ENCODE data around the gene PIGV.

PIGV gene

GRCh38 chr1:26787706-26788514 is at the start of gene PIGV:
Gene PIGV, plus strand, starts transcription at chr1:26787950. Its CDS starts 2,866 bp downstream, at chr1:26790816.
- DNase-seq (ENCODE audit: low spot score), result peak; percentile 93

DNA sequence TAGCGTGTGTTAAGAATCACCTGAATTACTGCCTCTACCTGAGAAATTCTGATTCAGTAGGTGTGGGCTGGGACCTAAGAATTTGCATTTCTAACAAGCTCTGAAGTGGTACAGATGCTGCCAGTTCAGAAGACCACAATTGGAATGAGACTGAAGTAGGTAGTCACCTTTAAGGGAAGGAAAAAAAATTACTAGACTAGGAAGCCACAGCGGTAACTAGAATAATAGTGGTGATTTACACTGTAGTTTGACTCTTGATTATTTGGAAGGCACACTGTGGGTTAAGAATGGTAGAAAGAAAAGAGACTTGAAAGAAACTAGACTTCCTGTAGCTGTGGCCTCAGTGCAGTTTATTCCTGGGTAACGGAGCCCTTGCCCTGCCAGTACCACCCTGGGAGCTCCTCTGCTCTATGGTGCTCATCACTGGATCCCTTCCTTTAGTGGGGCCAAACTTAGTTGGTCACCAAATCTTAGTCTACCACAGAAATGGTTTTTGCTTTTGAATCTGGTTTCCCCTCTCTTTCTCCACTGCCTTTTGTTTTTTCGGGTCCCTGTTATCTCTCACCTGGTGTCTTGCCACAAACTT is 48.3 kb upstream of the PIGV start:
- DNase-seq (ENCODE audit: low spot score), result no peak

DNA sequence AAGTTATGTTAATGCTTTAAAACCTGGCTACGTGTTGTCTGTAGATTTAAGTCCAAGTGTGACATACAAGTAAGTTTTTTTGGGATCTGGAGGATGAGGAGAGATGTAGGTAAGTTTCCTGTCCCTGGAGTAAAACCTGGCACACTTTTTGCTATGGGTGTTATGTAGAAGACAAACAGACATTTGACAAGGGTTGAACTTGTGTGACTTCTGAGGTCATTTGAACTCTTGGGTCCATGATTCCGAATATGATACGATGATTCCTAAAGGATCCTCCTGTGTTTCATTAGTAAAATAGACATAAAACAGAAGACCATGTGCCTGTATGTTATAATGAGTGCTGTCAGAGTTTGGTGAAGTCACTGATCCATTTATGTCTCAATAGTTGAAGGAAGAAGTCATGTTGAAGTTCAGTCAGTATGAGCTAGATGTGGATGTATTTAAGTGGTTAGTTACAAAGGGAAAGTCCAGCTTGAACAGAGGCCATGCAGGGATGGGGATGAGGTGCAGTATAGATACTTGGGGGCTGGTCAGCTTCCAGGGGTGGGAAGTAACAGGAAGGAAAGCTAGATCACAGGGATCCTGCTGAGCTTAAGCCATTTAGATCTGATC is 47.6 kb upstream of the PIGV start:
- no peak for DNase-seq (ENCODE audit: low spot score)

DNA sequence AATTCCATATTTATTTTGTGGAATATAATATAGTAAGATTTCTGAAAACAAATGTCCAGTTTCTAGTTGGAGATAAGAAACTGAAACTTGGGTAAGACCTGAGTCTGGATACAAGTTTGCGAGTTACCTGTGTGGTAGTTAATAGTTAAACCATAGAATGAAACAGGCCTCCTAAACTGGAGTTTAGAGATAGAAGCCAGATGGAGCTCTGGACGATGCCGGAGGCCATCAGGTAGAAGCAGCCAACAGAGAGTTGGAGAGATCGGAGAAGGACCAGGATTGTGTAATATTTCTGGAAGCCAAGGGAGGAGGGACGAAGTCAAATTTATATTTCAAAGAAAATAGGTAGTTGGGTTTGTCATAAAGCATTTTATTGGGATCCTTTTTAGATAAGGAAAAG is 46.8 kb upstream of the PIGV start:
- no peak for DNase-seq (ENCODE audit: low spot score)

- DNase-seq (ENCODE audit: low spot score), result no peak
These were observed 44.2 kb upstream of the PIGV start for GRCh38 chr1:26743426-26744059.

DNA sequence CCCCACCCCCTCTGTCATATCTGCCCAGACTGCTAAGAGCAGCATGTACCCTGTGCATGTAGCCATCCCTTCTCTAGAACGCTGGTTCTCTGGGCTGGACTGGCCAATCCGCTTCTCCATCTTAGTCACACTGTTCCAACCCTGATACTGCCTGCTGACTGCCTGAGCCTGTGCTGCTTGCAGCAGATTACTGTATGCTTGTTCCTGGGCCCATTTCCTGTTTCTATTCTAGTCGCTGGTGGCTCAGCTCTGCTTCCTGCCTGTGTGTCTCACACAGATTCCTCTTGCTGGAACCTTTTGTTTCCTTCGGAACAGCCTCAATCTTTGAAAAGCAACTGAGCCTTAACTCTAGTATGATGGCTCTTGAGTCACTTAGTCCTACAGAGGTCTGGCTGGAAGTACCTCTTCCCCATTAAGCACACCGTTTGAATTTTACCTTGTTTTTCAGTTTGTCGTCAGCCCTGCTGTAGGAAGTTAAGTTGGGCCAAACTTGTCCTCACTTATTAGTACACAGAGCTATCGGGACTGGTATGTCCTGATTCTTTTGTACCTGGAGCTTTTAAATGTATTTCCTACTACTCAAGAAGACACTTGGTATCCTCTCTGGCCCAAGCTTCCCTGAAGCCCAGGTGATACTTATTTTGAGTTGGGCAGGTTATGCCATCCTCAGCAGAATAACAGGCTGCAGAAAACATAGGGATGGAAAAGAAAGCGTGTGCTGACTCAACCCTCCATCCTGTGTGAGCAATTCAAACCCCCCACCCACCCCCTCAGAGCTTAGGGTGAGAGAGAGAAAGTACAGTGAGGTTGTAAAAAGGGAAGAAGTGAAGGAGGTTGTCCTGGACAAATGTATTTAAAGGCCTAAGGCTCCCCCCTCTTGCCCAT is 43.4 kb upstream of the PIGV start:
- DNase-seq (ENCODE audit: low spot score), result peak; percentile 72

DNA sequence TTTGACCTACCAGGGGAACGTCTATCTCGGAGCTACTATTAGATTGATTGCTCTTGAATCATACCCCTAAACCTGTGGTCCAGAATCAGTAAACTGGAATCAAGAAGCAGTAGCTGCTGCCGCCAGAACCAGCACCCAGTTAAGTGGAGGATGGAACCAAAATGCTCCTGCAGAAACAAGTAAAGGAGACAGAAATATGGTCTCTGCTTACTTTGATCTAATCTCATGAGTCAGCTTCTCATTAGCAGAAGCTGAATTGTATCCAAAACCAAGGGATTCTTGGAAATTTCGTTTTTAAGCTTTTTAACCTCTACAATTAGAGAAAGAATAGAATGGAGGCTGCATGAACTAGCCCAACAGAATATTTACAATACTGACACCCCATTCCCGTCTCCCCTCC is 42.6 kb upstream of the PIGV start:
- no peak for DNase-seq (ENCODE audit: low spot score)

DNA sequence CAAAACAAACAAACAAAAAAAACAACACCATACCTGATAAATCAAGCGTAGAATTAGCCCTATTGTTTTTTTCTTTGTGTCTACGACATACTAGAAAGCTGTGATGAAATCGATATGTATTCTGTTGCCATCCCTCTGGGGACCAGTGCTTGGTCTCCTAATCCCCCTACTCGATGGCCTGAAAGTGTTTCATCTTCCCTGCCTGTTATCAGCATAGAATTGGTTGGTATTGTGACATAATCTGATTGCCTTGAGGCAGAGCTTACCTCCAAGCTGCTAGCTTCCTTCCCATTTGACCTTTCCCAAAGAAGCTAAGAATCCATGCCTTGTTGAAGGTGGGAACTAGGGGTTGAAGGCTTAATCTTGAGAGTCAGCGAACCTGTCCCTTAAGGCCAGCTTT is 40.7 kb upstream of the PIGV start:
- DNase-seq (ENCODE audit: low spot score), result no peak

- no peak for DNase-seq (ENCODE audit: low spot score)
These were observed 39.4 kb upstream of the PIGV start for GRCh38 chr1:26748351-26748750.

DNA sequence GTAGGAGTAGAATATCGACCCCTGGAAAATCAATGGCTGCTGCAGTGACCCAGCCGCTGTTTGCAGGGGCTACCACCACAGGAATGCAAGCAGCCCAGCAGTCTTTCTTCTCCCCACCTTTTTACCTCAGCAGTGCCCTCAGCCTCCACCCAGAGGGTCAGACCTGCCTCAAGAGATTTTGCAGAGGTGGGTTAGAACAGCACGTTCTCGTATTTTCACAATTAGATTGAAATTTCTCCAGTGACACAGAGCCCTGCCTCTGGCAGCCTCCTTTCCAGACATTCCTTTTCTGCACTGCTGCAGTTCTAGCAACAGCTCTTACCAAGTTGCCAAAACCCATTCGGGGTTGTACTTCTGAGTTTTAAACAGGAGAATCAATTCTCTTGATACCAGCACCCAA is 38.3 kb upstream of the PIGV start:
- no peak for DNase-seq (ENCODE audit: low spot score)

- peak; percentile 35 for DNase-seq (ENCODE audit: low spot score)
These were observed 37.3 kb upstream of the PIGV start for GRCh38 chr1:26750428-26750827.

GRCh38 chr1:26752519-26752918 is 35.2 kb upstream of the PIGV start:
- no peak for DNase-seq (ENCODE audit: low spot score)

DNA sequence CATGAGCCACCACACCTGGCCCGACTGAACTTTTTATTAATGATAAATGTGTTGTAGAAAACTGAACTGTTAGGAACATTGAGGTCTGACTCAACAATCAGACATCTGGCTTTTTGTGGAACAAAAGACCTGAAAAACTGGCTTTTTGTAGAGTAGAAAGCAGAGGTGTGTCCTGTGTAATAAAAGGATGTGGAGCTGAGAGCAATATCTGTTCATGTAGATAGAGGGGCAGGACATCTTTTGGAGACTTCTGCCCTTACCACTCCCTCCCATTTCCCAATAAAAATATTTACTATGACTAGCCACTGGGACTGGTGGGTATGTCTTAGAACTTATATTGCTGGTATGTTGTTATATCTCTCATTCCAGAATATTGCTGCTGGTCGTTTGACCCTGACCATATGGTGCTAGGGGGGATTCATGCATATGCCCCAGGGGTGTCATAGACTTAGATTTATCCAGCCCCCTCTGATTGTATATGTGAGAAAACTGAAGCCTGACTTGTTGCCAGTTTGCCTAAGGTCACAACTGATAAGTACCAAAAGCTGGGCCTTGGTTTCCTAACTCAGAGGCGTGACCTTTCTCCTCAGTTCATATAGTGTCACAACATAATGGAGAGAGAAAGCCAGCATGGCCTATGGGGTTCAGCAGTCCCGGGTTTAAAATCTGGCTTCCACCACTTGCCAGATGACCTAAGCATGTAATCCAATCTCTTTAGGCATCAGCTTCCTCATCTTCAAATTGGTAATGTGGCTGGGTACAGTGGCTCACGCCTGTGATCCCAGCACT is 33.5 kb upstream of the PIGV start:
- DNase-seq (ENCODE audit: low spot score), result no peak

GRCh38 chr1:26758358-26758757 is 29.4 kb upstream of the PIGV start:
- no peak for DNase-seq (ENCODE audit: low spot score)

- DNase-seq (ENCODE audit: low spot score), result no peak
These were observed 28.2 kb upstream of the PIGV start for GRCh38 chr1:26759531-26759930.

DNA sequence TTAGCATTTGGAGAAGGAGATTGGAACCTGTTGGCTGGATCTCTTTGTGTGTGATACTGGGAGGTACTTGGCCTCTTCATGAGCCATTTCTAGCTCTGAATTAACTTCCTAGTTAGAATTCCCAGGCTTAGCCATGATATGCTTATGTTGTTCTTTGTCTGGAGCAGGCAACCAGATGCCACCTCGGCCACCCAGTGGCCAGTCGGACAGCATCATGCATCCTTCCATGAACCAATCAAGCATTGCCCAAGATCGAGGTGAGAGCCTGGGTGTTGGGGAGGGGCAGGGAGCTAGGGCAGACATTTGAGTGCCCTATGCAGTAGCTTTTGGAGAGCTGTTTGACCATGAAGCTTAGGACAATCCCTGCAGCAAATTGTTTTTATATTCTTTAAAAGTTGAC is 26.5 kb upstream of the PIGV start:
- DNase-seq (ENCODE audit: low spot score), result no peak

DNA sequence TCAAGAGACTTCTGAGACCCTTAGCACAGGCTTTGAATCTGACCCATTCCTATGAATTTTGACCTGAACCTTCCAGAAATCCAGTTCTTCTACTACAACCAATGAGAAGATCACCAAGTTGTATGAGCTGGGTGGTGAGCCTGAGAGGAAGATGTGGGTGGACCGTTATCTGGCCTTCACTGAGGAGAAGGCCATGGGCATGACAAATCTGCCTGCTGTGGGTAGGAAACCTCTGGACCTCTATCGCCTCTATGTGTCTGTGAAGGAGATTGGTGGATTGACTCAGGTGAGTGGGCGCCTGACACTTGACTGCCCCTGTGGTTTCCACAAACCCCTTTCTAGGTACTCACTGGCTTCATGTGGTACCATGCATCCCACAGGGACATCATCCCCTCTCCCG is 20.0 kb upstream of the PIGV start:
- no peak for DNase-seq (ENCODE audit: low spot score)

- DNase-seq (ENCODE audit: low spot score), result no peak
These were observed 19.0 kb upstream of the PIGV start for GRCh38 chr1:26768755-26769154.

DNA sequence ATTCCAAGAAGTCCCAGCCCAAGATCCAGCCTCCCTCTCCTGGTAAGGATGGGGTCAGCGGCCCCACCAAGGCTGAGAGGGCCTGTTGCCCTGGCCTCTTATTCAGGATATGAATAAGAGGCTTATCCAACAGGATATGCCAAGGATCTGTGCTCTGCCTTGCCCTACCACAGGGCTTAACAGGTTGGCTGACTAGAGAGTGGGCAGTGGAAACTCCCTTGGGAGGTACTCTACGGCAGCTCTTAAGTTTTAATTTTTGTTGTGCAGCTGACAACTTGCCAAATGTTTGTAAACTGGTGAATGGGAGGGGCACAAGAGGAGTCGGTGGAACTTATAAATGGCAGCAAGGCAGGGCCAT is 16.5 kb upstream of the PIGV start:
- DNase-seq (ENCODE audit: low spot score), result no peak

DNA sequence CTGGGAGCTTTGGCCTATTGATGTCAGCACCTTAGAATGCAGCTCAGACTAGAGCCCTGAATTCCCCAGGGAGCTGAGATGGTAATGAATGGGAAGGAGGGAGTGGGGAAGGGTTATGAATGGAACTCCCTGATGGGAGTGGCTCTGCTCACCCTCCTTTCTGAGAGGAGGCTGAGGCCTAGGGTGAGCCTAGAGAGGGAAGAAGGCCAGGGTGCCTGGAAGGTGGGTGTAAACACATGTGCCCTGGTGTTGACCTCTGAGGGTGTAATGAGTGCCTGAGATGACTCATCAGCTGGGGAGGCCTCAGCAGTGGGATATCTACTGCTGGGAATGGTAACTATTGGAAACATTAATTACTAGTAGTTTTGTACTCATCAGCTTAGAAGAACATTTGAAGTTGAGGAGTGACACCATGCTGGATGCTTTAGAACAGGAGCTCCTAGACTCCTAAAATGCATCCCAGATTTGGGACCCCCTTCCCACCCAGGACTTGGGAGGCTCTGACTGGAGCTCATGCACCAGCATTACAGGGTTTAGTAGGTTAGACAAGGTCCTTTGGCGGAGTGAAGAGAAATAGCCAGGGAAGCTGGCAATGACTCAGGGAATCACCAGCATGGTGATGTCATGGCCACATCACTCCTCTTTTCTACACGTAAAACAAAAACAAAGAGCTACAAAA is 16.0 kb upstream of the PIGV start:
- DNase-seq (ENCODE audit: low spot score), result peak; percentile 80

- DNase-seq (ENCODE audit: low spot score), result no peak
These were observed 15.1 kb upstream of the PIGV start for GRCh38 chr1:26772687-26773086.

Data from hematopoietic multipotent progenitor cell treated with erythropoietin and hydrocortisone succinate and interleukin-3 and kit ligand, for 17 days (in vitro differentiated cells).